HT-29 (cell line): ENCODE results near the gene MAGI1. TPM values are rescaled to one million over a fixed set of nuclear protein-coding genes. Genes with fewer than 3 reads are reported as not detected.

Source experiments
- DNase-seq: peaks from one replicate; pipeline ENCODE4 v3.0.0-alpha.2; 2015; ENCODE audit warnings: low spot score
- small RNA-seq: library from RNA; depleted of rRNA; stranded (forward); fragments of <200 nt; gene quantifications from one replicate; pipeline ENCODE3, GENCODE V24; 2014
- total RNA-seq: library from RNA; depleted of rRNA; stranded (reverse); fragments of >200 nt; shearing (Covaris generic); gene quantifications from 2 replicates; pipeline ENCODE4 v1.2.3, GENCODE V29; 2014; rRNA removed

Gene MAGI1
- total RNA-seq, 1 experiment from 2014 or later: 15.6 TPM

DNA sequence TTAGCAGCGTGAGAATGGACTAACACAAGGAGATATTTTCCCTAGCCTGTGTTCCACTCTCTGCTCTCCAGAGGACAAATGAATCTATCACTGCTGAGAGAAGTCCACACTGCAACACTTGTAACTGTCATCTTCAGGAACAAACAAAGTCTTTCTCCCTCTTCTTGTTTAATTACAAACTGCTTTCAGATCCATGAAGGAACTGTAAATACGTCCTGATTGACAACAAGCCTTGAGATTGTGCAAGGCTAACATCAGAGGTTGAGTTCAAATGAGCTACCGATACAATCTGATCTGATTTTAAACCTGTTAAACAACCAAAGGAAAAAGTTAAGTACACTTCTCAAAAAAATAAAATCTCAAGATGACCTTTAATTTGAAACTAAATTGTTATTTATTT, 712.1 kb downstream of the MAGI1 start:
- DNase-seq: no peak

DNA sequence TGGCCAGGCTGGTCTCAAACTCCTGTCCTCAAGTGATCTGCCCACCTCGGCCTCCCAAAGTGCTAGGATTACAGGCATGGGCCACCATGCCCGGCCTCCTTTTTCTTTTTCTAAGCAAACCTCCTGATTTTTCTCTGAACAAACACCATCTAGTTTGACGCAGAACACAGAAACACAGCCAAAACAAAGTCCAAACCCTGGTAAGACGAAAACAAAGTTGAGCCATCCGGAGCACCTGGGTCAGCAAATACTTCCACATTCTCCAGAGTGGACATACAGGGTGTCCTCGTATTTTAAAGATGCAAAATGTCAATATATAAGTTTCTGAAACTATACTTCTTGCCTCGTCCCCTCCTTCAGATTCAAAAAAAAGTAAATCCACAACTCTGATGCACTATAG, 715.8 kb downstream of the MAGI1 start:
- no peak for DNase-seq

DNA sequence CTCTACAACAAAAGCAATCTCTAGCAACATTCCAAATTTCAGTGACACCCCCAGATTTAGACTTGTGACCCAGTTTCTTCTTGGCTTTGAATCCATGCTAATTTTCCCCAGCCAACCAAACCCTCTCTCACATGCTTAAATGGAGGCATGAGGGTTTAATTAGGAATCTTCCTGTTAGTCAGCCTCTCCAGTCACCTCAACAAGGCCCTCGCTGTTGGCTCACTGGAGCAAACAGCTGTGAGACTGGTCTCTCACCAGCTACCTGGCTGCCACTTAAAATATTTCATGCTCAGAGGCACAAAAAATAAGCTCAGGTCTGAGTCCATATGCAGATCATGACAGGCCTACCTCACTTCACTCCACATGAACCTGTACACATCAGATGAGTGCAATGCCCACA, 720.5 kb downstream of the MAGI1 start:
- DNase-seq: no peak

DNA sequence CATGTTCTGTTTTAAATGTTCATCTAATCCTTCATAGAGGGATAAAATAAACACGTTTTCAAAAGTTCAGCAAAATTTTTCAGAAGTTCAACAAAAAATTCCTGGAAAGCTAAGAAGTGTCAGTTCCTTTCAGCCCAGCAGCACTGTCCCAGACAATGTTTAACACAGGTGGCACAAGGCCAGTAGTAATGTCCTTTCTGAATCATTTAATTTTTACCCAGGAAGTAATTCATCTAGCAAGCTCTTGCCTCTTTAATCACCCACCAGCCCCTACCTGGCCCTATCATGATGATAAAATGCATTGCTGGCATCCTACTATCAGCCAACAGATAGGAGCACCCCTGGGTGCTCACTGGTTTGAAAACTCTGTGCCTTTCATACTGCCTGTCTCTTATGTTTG, 723.8 kb downstream of the MAGI1 start:
- no peak for DNase-seq

DNA sequence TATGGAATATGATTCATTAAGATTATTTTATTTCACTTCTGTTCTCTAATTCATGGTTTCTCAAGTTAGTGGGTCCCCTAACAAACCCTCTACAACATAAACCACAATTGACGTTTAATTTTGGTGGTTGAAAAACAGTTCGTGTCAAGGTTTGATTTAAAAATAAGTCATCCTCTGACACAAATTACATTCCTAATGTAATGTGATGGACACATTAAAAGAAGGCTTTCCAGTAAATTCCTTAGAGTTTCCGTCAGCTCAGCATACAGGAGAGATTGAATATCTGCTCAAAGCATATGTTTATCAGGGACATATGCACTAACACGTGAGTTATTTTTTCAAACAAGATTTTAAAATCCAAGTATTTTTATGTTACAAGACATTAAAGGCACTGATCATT, 724.4 kb downstream of the MAGI1 start:
- no peak for DNase-seq

DNA sequence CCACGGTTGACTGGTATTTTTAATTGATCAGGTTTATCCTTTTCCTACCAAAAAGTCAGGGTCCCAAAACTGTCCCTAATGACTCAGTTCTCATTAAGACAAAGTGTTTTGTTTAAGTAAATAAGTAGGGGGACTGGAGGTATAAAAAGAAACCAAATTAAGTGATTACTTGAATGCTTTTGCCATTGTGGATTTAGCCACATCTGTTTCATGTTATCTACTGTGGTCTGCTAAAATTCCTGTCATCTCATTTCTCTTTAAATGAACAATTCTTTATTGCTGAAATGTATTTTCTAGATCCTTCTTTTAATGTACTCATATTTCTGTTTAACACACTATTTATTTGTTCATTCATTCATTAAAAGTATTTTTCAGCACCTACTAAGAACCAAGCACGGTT, 725.1 kb downstream of the MAGI1 start:
- DNase-seq: no peak

DNA sequence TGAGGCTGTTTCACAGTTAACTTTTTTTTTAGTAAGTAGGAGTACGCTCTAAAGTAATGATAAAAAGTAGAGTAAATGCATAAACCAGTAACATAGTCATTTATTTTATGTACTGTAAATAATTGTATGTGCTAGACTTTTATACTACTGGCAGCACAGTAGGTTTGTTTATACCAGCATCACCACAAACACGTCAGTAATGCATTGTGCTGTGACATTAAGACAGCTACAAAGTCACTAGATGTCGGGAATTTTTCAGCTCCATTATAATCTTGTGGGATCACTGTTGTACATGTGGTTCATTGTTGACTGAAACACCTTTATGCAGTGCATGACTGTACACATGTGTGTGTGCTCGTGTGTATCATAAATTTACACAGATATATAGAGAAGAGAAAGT, 732.9 kb downstream of the MAGI1 start:
- no peak for DNase-seq

Small RNA genes lying within 50 kb of the gene (small RNA-seq; reads per million reads assigned to genes)
- not detected for gene RF00019

Other genes starting within 250 kb of the MAGI1 start
- gene SLC25A26, start 182.1 kb upstream of the MAGI1 start, total RNA-seq: 11.0 and 17.4 TPM in 2 replicates